Ramos (cell line): ENCODE data around the gene ZNF444.
"Not testable (repeated sequence)": the region's sequence is repeated elsewhere in the genome, so short reads cannot be mapped to it uniquely, and the experiment has no call there.

Experiments used
- in situ Hi-C: fragments of 300-500 bp; cut with MboI; formaldehyde crosslinking; loops from one replicate; pipeline ENCODE4 v1.14.3; 2022; ENCODE audit warnings: low sequenced_read_pairs; ENCODE audit not compliant: unreplicated experiment

Gene ZNF444

DNA sequence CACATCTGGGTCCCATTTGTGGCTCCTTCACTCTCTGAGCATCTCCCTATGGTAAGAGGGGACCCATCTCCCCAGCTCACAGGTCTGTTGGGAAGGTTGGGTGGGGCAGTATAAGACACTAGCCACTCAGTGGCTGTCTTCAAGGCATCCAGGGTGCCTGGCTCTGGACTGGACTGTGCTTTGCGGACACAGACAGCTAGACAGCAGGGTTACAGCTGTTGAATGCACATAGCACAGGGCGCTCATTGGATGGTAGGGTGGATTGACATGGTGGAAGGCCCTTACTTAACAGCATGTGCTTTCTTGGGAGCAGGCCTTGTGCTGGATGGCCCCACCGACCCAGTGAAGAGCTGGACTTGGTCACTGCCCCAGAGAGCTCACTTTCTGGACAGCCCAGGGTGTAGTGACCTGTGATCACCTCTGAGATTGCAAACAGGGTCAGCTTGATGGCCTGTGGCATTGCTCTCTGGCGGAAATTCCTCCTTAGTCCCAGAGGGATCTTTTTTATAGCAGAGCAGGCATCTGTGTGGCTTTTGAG, 1.9 kb downstream of the ZNF444 start:
- in situ Hi-C loops, result no loop called here

GRCh38 chr19:56144376-56144775, 3.3 kb downstream of the ZNF444 start:
- in situ Hi-C loops, result no loop called here

GRCh38 chr19:56144831-56145230, 3.7 kb downstream of the ZNF444 start:
- in situ Hi-C loops, result no loop called here

DNA sequence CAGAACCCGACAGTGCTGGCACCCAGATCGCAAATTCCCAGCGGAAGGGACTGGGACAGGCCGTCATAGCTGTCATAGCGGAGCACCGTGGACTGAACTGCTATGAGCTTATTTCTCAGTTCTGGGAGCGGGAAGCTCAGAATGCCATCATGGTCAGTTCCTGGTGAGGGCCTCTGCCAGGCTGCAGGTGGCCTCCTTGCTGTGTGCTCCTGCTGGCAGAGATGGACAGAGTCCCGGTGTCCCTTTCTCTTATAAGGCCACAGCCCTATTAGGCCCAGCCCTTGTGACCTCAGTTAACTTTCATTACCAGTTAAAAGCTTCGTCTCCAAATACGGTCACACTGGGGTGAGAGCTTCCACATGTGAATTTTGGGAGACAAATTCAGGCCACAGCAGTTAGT, 4.6 kb downstream of the ZNF444 start:
- in situ Hi-C loops, result no loop called here

- in situ Hi-C loops, result no loop called here
Measured at GRCh38 chr19:56146904-56147303, 5.8 kb downstream of the ZNF444 start.

GRCh38 chr19:56147307-56147706, 6.2 kb downstream of the ZNF444 start:
- in situ Hi-C loops, result no loop called here

GRCh38 chr19:56148096-56148495, 7.0 kb downstream of the ZNF444 start:
- in situ Hi-C loops, result no loop called here

GRCh38 chr19:56148955-56149655, 8.0 kb downstream of the ZNF444 start:
- in situ Hi-C loops, result not testable (repeated sequence)

DNA sequence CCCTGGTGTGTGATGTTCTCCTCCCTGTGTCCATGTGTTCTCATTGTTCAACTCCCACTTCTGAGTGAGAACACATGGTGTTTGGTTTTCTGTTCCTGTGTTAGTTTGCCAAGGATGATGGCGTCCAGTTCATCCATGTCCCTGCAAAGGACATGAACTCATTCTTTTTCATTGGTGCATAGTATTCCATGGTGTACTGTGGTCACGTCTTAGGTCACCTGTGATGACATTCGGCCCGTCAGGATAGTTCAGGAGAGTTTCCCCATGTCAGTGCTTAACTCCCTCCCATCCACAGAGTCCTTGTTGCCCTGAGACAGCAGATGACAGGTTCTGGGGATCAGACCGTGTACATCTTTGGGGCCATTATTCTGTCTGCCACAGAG, 8.6 kb downstream of the ZNF444 start:
- in situ Hi-C loops, result no loop called here

GRCh38 chr19:56150358-56150757, 9.3 kb downstream of the ZNF444 start:
- in situ Hi-C loops, result no loop called here

GRCh38 chr19:56152644-56153043, 11.6 kb downstream of the ZNF444 start:
- in situ Hi-C loops, result no loop called here

- in situ Hi-C loops, result no loop called here
Measured at GRCh38 chr19:56153507-56153906, 12.4 kb downstream of the ZNF444 start.

- in situ Hi-C loops, result no loop called here
Measured at GRCh38 chr19:56155124-56155687, 14.1 kb downstream of the ZNF444 start.

DNA sequence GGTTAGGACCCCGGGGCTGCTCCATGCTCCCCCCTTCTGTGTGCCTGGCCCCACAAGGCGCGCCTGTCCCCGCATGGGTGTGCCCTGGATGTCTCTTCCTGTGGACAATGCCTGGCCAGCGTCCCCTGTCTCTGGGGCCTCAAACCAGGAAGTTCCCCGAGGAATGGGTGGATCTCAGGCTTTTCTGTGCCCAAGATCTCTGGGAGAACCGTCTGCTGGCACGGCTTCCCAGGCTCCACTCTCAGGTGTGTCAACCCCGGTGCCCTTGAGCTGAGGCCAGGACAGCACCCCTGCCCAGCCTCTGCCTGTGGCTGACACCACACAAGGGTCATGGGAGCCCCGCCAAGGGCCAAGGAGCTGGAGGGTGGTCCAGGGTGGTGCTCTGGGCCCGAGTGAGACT, 15.7 kb downstream of the ZNF444 start:
- in situ Hi-C loops, result no loop called here

- in situ Hi-C loops, result no loop called here
Measured at GRCh38 chr19:56158170-56158757, 17.2 kb downstream of the ZNF444 start.

DNA sequence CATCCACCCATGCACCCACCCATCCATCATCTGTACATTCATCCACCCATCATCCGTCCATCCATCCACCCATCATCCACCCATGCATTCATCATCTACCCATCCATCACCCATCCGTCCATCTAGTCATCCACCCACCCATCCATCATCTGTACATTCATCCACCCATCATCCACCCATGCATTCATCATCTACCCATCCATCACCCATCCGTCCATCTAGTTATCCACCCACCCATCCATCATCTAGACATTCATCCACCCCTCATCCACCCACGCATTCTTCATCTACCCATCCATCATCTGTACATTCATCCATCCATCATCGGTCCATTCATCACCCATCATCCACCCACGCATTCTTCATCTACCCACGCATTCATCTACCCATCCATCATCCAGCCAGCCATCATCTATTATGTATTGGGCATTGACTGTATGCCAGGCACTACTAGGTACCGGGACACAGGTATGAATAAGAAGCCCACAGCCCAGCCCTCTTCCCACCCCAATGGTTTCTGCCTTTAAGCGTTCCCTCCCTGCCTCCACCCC, 18.0 kb downstream of the ZNF444 start:
- in situ Hi-C loops, result no loop called here

DNA sequence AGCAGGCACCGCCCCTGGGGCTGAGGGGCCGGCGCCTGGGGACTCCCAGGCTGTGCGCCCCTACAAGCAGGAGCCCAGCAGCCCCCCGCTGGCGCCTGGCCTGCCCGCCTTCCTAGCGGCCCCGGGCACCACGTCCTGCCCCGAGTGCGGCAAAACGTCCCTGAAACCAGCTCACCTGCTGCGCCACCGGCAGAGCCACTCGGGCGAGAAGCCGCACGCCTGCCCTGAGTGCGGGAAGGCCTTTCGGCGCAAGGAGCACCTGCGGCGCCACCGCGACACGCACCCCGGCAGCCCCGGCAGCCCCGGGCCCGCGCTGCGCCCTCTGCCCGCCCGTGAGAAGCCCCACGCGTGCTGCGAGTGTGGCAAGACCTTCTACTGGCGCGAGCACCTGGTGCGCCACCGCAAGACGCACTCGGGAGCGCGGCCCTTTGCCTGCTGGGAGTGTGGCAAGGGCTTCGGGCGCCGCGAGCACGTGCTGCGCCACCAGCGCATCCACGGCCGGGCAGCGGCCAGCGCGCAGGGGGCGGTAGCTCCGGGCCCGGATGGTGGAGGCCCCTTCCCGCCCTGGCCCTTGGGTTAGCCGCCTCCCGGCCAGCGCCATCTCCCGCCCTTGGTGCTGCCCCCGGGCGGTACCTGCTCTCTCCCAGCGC, 18.7 kb downstream of the ZNF444 start:
- in situ Hi-C loops, result no loop called here

DNA sequence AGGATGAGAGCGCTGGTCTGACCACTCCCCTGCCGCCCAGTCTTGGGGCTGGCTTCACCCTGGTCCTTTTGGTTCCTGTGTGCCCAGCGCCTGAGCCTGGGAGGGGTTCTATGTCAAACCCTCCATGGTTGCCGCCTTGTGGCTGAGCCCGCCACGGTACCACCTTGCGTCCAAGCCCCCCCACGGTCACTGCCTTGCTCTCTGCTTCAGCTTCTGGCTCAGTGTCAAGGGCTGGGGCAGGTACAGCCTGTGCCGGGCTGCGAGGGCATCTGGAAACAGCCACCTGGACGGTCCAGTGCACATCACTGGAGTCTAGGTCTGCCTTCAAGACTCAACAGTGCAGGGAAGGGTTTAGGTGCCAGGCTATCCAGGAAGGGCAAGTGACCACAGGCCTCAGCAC, 20.4 kb downstream of the ZNF444 start:
- in situ Hi-C loops, result no loop called here

GRCh38 chr19:56162258-56162657, 21.2 kb downstream of the ZNF444 start:
- in situ Hi-C loops, result no loop called here

DNA sequence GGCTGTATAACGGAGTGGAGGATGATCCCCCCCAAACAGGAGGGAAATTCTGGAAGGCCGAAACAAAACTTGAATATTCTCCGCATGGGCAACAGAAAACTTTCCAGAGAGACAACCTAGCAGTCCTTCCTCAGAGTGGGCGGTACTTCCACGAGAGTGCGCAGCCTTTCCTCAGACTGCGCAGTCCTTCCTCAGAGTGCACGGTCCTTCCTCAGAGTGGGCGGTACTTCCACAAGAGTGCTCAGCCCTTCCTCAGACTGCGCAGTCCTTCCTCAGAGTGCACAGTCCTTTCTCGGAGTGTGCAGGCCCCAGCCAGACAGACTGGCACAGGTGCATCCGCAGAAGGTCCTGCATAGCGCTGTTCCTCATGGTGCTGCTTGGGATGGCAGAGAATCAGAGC, 22.0 kb downstream of the ZNF444 start:
- in situ Hi-C loops, result no loop called here

DNA sequence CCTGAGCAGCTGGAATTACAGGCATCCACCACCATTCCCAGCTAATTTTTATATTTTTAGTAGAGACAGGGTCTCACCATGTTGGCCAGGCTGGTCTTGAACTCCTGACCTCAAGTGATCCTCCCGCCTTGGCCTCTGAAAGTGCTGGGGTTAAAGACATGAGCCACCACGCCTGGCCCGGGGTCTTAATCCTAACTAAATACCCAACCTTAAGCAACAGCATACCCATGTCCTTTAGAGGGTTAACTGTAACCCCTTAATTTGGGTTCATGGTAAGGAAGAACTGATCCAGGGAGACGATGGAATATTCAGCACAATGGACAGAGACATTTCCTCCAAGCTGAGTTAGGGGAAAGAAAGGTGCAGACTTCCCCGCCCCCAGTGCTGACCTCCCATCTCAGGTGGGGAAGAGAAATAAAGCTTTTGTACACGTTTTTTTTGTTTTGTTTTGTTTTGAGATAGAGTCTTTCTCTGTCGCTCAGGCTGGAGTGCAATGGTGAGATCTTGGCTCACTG, 26.0 kb downstream of the ZNF444 start:
- in situ Hi-C loops, result loop anchor here (5.0 kb wide), 1 partner anchor 85 kb away; no protein-coding TSS in a partner anchor
